ENCODE measurements around the gene ALDH3B1.

- TF ChIP-seq EZH2 (IDR thresholded peaks at IDR 0.05; ENCODE audit: low read length) (no peak), CTCF (optimal IDR thresholded peaks at IDR 0.05 in 1 of 3, IDR thresholded peaks at IDR 0.05 in 1 of 3, conservative IDR thresholded peaks at IDR 0.05 in 1 of 3; ENCODE audit: extremely low read depth in 1 of 3, insufficient read depth in 2 of 3, low read length in 3 of 3) (no peak)
Observed at GRCh38 chr11:68012044-68012842, 2.1 kb downstream of the ALDH3B1 start.
